Uterus (tissue), 4 donors: Measurements from ENCODE around the gene INPPL1. TPM values are rescaled to one million over a fixed set of nuclear protein-coding genes. Genes with fewer than 3 reads are reported as not detected.

Experiments used
- DNase-seq, 2 donors: peaks; one replicate each; pipeline ENCODE4 v3.0.0-alpha.2; 2019 to 2020
- H3K27ac ChIP-seq, 2 donors: fragments of 200-600 bp; sonication (generic); 1 replicate in 1 of 2; 2 replicates in 1 of 2; pipeline ENCODE4 v1.5.1; 2016 to 2018
- H3K27me3 ChIP-seq, 2 donors: fragments of 200-600 bp; sonication (generic); one replicate each; pipeline ENCODE4 v1.5.1; 2018 to 2019; ENCODE audit warnings: control low read depth in 1 of 2
- H3K36me3 ChIP-seq, 2 donors: fragments of 200-600 bp; sonication (generic); one replicate each; pipeline ENCODE4 v1.5.1; 2019; ENCODE audit warnings: control low read depth in 1 of 2
- H3K4me1 ChIP-seq, 2 donors: fragments of 200-600 bp; sonication (generic); one replicate each; pipeline ENCODE4 v1.5.1; 2018 to 2019; ENCODE audit warnings: control low read depth in 1 of 2
- H3K4me3 ChIP-seq, 2 donors: fragments of 200-600 bp; sonication (generic); 1 replicate in 1 of 2; 2 replicates in 1 of 2; pipeline ENCODE4 v1.5.1; 2018 to 2019; ENCODE audit warnings: mild to moderate bottlenecking in 1 of 2
- H3K9me3 ChIP-seq, 2 donors: fragments of 200-600 bp; sonication (generic); one replicate each; pipeline ENCODE4 v1.5.1; 2019; ENCODE audit warnings: control low read depth in 1 of 2
- CTCF ChIP-seq, 4 experiments: fragments of 200-600 bp in 2 of 4; fragments of 450-650 bp in 2 of 4; sonication (generic) in 2 of 4; IDR thresholded peaks; one replicate each; pipeline ENCODE4 v1.5.1; 2016 to 2019; ENCODE audit warnings: antibody characterized with exemption in 4 of 4, mild to moderate bottlenecking in 2 of 4, moderate library complexity in 1 of 4
- POLR2A ChIP-seq, 2 donors: fragments of 450-650 bp; IDR thresholded peaks; one replicate each; pipeline ENCODE4 v1.6.1; 2016; ENCODE audit warnings: antibody characterized with exemption in 2 of 2, mild to moderate bottlenecking in 1 of 2, moderate library complexity in 1 of 2
- intact Hi-C: fragments of 100-400 bp; cut with DNase I; formaldehyde crosslinking; loops from one replicate; pipeline ENCODE4 v1.15.1; 2023; ENCODE audit warnings: low total_unique reads
- total RNA-seq, 4 donors: library from RNA; depleted of rRNA in 3 of 4; stranded (reverse); fragments of >200 nt in 3 of 4; gene quantifications; one replicate each; pipeline versions ENCODE4 v1.1.0 to v1.2.4, GENCODE V29; 2014 to 2023
- donor health status: DM: yes; HTN: yes; CAD: no.

The INPPL1 gene
- total RNA-seq, 4 donors from 2014 or later, result 47.1 to 200 (median 50.8) TPM

GRCh38 chr11:72238492-72239312 lies 14.1 kb downstream of the INPPL1 start:
- Histone ChIP-seq H3K4me1 (peaks cover 0 to 16% of the 10 kb centered on the region in 2 donors), H3K27ac (no peak overlapping the region), H3K36me3 (no peaks in the 10 kb centered on the region), H3K9me3 (no peaks in the 10 kb centered on the region), H3K4me3 (no peak overlapping the region), H3K27me3 (peaks cover 15 to 26% of the 10 kb centered on the region in 2 donors)
- no peak for DNase-seq
- intact Hi-C loops, result no loop called here
- no peak for TF ChIP-seq CTCF (IDR thresholded peaks at IDR 0.05)
- TF ChIP-seq POLR2A (IDR thresholded peaks at IDR 0.05), result no peak

DNA sequence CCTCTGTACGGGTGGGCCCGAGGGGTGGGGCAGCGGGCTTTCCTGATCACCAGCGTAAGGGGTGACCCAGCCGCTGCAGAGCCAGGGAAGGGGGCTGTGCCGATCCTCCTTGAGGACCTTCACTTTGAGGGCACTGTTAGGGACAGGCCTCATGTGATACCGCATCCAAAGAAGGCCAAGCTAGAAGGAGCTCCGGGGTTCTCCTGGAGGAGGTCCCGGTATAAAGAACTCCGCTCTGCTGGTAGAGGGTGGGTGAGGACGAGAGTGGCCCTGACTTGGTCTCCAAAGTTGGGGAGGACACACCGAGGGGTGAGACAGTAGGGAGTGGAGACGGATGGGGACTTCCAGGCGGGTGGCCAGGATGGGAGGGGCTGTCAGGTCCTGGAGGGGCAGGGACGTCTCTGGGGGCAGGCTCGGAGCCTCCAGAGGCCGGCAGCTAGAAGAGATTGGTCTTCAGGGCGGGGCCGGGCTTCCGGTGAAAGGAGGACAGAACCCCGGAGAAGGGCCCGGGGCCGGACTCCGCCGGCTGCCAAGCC lies 14.8 kb downstream of the INPPL1 start:
- Histone ChIP-seq H3K4me3 (peak overlapping the region in 1 of 2 donors; percentile 33), H3K27ac (peak overlapping the region in 1 of 2 donors; percentile 5), H3K9me3 (no peaks in the 10 kb centered on the region), H3K4me1 (peaks cover 0 to 22% of the 10 kb centered on the region in 2 donors), H3K36me3 (no peaks in the 10 kb centered on the region), H3K27me3 (peaks cover 22 to 32% of the 10 kb centered on the region in 2 donors)
- no peak for TF ChIP-seq POLR2A (IDR thresholded peaks at IDR 0.05)
- TF ChIP-seq CTCF (IDR thresholded peaks at IDR 0.05), result no peak
- intact Hi-C loops, result no loop called here
- DNase-seq, result peak; percentile 61 to 71

- H3K36me3 ChIP-seq, result no peaks in the 10 kb centered on the region
- peaks cover 23 to 38% of the 10 kb centered on the region in 2 donors for H3K27me3 ChIP-seq
- DNase-seq, result peak in 1 of 2 donors; percentile 55
- peak overlapping the region in 1 of 2 donors; percentile 5 for H3K27ac ChIP-seq
- peak in 1 of 4 experiments; percentile 12 for TF ChIP-seq CTCF (IDR thresholded peaks at IDR 0.05)
- no peak for TF ChIP-seq POLR2A (IDR thresholded peaks at IDR 0.05)
- intact Hi-C loops, result no loop called here
- peaks cover 0 to 22% of the 10 kb centered on the region in 2 donors for H3K4me1 ChIP-seq
- no peaks in the 10 kb centered on the region for H3K9me3 ChIP-seq
- peak overlapping the region in 1 of 2 donors; percentile 33 for H3K4me3 ChIP-seq
Measured at GRCh38 chr11:72239849-72240460, 15.4 kb downstream of the INPPL1 start.

GRCh38 chr11:72240461-72241290 lies 16.1 kb downstream of the INPPL1 start:
- Histone ChIP-seq H3K36me3 (no peaks in the 10 kb centered on the region), H3K4me1 (peaks cover 0 to 22% of the 10 kb centered on the region in 2 donors), H3K4me3 (peak overlapping the region in 1 of 2 donors; percentile 33), H3K9me3 (no peaks in the 10 kb centered on the region), H3K27ac (no peak overlapping the region), H3K27me3 (peaks cover 23 to 45% of the 10 kb centered on the region in 2 donors)
- intact Hi-C loops, result no loop called here
- no peak for DNase-seq
- TF ChIP-seq CTCF (IDR thresholded peaks at IDR 0.05), result no peak
- TF ChIP-seq POLR2A (IDR thresholded peaks at IDR 0.05), result no peak
